Ishikawa (cell line): ENCODE results near the gene JOSD1.

Source experiments
- CEBPB ChIP-seq: IDR thresholded peaks from 2 replicates; pipeline ENCODE4 v1.6.1; 2012
- CREB1 ChIP-seq: IDR thresholded peaks from 2 replicates; pipeline ENCODE4 v1.6.1; 2012; ENCODE audit warnings: low read depth
- EGR1 ChIP-seq: IDR thresholded peaks from 2 replicates; pipeline ENCODE4 v1.6.1; 2012
- EP300 ChIP-seq: IDR thresholded peaks from 2 replicates; pipeline ENCODE4 v1.6.1; 2012; ENCODE audit warnings: borderline replicate concordance
- FOXM1 ChIP-seq: IDR thresholded peaks from 2 replicates; pipeline ENCODE4 v1.6.1; 2012; ENCODE audit warnings: low read depth, borderline replicate concordance
- NFIC ChIP-seq: IDR thresholded peaks from 2 replicates; pipeline ENCODE4 v1.6.1; 2012
- RAD21 ChIP-seq: IDR thresholded peaks from 2 replicates; pipeline ENCODE4 v1.6.1; 2012; ENCODE audit warnings: low read depth
- TAF1 ChIP-seq: IDR thresholded peaks from 2 replicates; pipeline ENCODE4 v1.6.1; 2012; ENCODE audit warnings: low read depth, mild to moderate bottlenecking
- TCF12 ChIP-seq: IDR thresholded peaks from 2 replicates; pipeline ENCODE4 v1.6.1; 2012; ENCODE audit warnings: low read depth
- TEAD4 ChIP-seq: IDR thresholded peaks from 2 replicates; pipeline ENCODE4 v1.6.1; 2012
- YY1 ChIP-seq: IDR thresholded peaks from 2 replicates; pipeline ENCODE4 v1.6.1; 2012; ENCODE audit warnings: low read depth
- ZBTB7A ChIP-seq: IDR thresholded peaks from 2 replicates; pipeline ENCODE4 v1.6.1; 2012; ENCODE audit warnings: low read depth
- TF ChIP-seq, protein P1 (sequence below): IDR thresholded peaks from 2 replicates; pipeline ENCODE4 v1.6.1; 2012
- TF ChIP-seq, protein P2 (sequence below): IDR thresholded peaks from 2 replicates; pipeline ENCODE4 v1.6.1; 2012; ENCODE audit warnings: low read depth, mild to moderate bottlenecking
- TF ChIP-seq, protein P3 (sequence below): IDR thresholded peaks from 2 replicates; pipeline ENCODE4 v1.6.1; 2012

JOSD1 gene

DNA sequence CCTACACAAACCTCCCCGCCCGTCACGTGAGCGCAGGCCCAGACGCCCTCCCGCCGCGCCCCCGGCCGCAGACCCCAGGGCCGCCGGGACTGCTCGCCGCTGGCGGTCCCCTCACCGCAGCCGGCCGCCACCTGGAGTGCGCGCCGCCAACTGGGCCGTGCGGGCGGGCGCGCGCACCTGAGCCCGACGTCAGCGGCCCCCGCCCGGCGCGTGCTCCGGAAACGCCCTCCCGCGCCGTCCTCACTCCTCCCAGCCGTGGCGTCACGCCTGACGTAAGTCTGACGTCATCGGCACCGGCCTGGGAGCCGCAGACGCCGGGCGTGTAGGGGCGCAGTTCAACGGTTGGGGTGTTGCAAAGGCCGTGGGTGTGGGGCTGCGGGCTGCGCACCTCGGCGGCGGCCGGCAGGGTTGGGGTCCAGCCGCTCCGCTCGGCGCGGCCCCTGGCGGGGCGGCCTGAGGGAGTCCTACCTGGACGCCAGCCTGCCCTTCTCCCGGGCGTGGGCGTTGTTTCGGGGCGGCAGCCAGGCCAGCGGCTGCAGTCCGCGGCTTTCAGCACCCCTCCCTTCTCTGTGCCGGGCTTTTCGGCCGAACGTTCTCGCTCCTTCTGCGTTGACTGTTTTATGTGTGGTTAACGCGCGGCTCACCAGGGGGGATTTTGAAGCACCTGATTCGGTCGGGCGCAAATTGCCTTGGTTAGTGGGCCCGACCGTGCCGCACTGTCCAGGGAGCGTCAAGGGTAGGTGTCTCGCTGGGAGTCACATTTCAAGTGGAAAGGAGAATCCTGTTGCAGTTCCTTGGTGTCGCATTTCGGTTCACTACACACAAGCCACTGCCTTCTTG is at the start of gene JOSD1:
Gene JOSD1, minus strand, starts transcription at position 155 of the 840 bp plus-strand sequence. CDS start 956 bp downstream, outside the sequence.
- TF ChIP-seq, protein P1, sequence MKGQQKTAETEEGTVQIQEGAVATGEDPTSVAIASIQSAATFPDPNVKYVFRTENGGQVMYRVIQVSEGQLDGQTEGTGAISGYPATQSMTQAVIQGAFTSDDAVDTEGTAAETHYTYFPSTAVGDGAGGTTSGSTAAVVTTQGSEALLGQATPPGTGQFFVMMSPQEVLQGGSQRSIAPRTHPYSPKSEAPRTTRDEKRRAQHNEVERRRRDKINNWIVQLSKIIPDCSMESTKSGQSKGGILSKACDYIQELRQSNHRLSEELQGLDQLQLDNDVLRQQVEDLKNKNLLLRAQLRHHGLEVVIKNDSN, result peak; percentile 51; the same call in 1 of the 2 replicates
- TF ChIP-seq EP300 (0 out of 2 replicates have a peak, but pooled peaks have one; percentile 12), TEAD4 (no peak), FOXM1 (no peak), TAF1 (peak; percentile 60; the same call in 1 of the 2 replicates), EGR1 (peak; percentile 95), TCF12 (no peak), CREB1 (peak; percentile 98), ZBTB7A (no peak), CEBPB (no peak), RAD21 (no peak), YY1 (peak; percentile 28; the same call in 1 of the 2 replicates), NFIC (no peak)
- TF ChIP-seq, protein P2, sequence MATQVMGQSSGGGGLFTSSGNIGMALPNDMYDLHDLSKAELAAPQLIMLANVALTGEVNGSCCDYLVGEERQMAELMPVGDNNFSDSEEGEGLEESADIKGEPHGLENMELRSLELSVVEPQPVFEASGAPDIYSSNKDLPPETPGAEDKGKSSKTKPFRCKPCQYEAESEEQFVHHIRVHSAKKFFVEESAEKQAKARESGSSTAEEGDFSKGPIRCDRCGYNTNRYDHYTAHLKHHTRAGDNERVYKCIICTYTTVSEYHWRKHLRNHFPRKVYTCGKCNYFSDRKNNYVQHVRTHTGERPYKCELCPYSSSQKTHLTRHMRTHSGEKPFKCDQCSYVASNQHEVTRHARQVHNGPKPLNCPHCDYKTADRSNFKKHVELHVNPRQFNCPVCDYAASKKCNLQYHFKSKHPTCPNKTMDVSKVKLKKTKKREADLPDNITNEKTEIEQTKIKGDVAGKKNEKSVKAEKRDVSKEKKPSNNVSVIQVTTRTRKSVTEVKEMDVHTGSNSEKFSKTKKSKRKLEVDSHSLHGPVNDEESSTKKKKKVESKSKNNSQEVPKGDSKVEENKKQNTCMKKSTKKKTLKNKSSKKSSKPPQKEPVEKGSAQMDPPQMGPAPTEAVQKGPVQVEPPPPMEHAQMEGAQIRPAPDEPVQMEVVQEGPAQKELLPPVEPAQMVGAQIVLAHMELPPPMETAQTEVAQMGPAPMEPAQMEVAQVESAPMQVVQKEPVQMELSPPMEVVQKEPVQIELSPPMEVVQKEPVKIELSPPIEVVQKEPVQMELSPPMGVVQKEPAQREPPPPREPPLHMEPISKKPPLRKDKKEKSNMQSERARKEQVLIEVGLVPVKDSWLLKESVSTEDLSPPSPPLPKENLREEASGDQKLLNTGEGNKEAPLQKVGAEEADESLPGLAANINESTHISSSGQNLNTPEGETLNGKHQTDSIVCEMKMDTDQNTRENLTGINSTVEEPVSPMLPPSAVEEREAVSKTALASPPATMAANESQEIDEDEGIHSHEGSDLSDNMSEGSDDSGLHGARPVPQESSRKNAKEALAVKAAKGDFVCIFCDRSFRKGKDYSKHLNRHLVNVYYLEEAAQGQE, result no peak; the same call in 1 of the 2 replicates
- TF ChIP-seq, protein P3, sequence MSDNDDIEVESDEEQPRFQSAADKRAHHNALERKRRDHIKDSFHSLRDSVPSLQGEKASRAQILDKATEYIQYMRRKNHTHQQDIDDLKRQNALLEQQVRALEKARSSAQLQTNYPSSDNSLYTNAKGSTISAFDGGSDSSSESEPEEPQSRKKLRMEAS, result peak; percentile 60

DNA sequence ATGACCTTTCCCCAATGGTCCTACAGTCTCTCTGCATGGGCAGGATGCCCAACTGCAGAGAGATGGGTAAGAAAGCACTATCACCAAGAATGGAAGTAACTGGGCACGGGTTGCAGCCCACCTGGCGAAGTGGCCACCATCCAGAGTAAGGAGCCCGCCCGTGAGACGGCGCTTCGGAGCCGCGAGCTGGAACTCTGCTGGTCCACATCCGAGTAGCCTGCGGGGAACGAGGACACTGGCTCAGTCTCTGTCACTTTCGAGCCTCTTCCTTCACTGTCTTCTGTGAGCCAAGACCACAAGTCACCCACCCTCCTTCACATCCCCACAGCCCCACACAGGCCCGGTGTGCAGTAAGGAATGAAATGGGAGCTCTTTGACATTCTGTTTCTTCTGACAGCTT is 49.4 kb upstream of the JOSD1 start:
- TF ChIP-seq RAD21 (no peak), CEBPB (no peak), CREB1 (no peak), NFIC (no peak)

DNA sequence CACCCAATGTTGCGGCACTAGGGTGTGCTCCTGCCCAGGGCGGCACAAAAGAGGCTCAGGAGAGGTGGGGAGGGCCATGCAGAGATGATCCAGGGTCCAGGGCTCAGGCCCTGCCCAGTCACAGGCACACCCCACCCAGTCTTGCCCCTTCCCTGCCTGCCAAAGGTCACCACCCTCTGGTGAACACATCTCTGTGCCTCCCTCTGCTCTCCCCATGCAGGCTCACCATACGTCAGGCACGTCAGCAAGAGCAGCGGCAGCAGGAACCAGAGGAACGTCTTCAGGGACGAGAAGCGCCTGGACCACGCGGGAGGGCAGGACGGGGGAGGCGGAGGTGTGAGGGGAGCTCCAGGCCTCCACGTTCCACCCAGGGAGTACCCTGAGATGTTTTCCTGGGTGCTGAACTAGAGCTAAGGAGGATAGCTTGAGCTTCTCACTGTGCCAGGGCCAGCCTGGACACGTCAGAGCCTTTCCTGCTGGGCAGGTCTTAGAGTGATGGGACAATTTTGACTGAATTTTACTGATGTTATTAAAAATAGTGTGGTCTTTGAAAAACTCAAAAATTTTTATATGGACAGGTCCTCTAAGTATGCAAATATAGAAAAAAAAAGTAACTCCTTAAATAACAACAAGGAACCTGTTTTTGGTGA is 47.9 kb upstream of the JOSD1 start:
- TF ChIP-seq TEAD4, result no peak
- no peak for TF ChIP-seq CEBPB
- TF ChIP-seq RAD21, result no peak
- TF ChIP-seq TCF12, result no peak
- TF ChIP-seq, protein P2, result no peak
- TF ChIP-seq, protein P3, result no peak
- TF ChIP-seq YY1, result no peak
- no peak for TF ChIP-seq ZBTB7A
- no peak for TF ChIP-seq CREB1
- TF ChIP-seq NFIC, result no peak
- TF ChIP-seq TAF1, result no peak
- TF ChIP-seq FOXM1, result no peak
- no peak for TF ChIP-seq EP300

DNA sequence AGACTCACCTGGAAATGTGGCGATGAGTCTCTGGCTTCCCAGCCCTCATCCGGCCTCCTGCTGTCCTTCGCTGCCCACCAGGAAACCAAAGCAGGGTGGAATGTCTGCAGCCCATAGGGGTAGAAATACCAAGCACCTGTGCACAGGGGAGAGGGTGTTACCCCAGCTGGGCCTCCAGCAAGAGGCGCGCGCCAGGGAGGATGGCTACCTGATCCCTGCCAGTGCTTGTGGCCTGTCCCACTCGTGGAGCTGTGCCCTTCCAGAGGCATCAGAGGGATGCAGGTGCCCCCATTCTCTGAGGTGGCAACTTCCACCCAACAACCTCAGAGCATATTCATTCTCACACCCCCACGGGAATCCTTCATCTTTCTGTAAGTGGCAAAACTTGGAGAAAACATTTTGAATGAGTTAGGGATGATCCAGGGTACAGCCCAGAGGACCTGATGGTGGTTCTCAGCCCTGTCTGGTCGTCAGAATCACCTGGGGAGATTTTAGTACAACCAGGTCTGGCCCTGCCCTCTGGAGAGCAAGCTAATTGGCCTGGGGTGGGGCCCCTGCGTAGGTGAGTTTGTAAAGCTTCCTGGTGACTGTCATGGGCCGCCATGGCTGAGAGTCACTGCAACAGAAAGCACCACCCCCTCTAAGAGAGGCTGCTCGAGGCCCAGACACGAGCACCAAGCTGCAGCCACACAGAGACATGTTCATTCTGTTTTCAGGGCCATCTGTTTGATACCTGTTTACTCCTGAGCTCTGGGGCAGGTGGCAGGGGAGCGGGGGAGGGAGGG is 45.1 kb upstream of the JOSD1 start:
- no peak for TF ChIP-seq RAD21
- no peak for TF ChIP-seq FOXM1
- no peak for TF ChIP-seq CEBPB
- TF ChIP-seq, protein P2, result no peak
- no peak for TF ChIP-seq TAF1
- no peak for TF ChIP-seq YY1
- TF ChIP-seq EGR1, result no peak
- TF ChIP-seq NFIC, result no peak
- TF ChIP-seq TEAD4, result no peak
- no peak for TF ChIP-seq TCF12
- TF ChIP-seq, protein P1, result no peak
